ENCODE measurements around the gene SUPT3H.
"Not testable (repeated sequence)": the region's sequence is repeated elsewhere in the genome, so short reads cannot be mapped to it uniquely, and the experiment has no call there.

SUPT3H gene

GRCh38 chr6:45192556-45192955 is 185.2 kb downstream of the SUPT3H start:
- Histone ChIP-seq H3K27me3 (ENCODE audit: insufficient read depth, low read length) (no peaks in the 10 kb centered on the region), H3K9me3 (ENCODE audit: insufficient read depth, low read depth, low read length) (no peaks in the 10 kb centered on the region), H3K27ac (ENCODE audit: low read length) (no peak overlapping the region), H3K4me3 (ENCODE audit: low read length) (no peak overlapping the region), H3K36me3 (ENCODE audit: insufficient read depth, low read depth, low read length) (no peaks in the 10 kb centered on the region), H3K4me1 (ENCODE audit: insufficient read depth, low read length) (no peaks in the 10 kb centered on the region), H3K9ac (ENCODE audit: low read depth, low read length) (no peak overlapping the region)

GRCh38 chr6:45191414-45191813 is 186.3 kb downstream of the SUPT3H start:
- Histone ChIP-seq H3K9ac (ENCODE audit: low read depth, low read length) (no peak overlapping the region), H3K4me1 (ENCODE audit: insufficient read depth, low read length) (no peaks in the 10 kb centered on the region), H3K9me3 (ENCODE audit: insufficient read depth, low read depth, low read length) (no peaks in the 10 kb centered on the region), H3K27ac (ENCODE audit: low read length) (no peak overlapping the region), H3K27me3 (ENCODE audit: insufficient read depth, low read length) (no peaks in the 10 kb centered on the region), H3K4me3 (ENCODE audit: low read length) (no peak overlapping the region), H3K36me3 (ENCODE audit: insufficient read depth, low read depth, low read length) (no peaks in the 10 kb centered on the region)

GRCh38 chr6:45187836-45188235 is 189.9 kb downstream of the SUPT3H start:
- Histone ChIP-seq H3K9ac (ENCODE audit: low read depth, low read length) (no peak overlapping the region), H3K9me3 (ENCODE audit: insufficient read depth, low read depth, low read length) (no peaks in the 10 kb centered on the region), H3K27ac (ENCODE audit: low read length) (no peak overlapping the region), H3K27me3 (ENCODE audit: insufficient read depth, low read length) (no peaks in the 10 kb centered on the region), H3K36me3 (ENCODE audit: insufficient read depth, low read depth, low read length) (no peaks in the 10 kb centered on the region), H3K4me3 (ENCODE audit: low read length) (no peak overlapping the region), H3K4me1 (ENCODE audit: insufficient read depth, low read length) (no peaks in the 10 kb centered on the region)

DNA sequence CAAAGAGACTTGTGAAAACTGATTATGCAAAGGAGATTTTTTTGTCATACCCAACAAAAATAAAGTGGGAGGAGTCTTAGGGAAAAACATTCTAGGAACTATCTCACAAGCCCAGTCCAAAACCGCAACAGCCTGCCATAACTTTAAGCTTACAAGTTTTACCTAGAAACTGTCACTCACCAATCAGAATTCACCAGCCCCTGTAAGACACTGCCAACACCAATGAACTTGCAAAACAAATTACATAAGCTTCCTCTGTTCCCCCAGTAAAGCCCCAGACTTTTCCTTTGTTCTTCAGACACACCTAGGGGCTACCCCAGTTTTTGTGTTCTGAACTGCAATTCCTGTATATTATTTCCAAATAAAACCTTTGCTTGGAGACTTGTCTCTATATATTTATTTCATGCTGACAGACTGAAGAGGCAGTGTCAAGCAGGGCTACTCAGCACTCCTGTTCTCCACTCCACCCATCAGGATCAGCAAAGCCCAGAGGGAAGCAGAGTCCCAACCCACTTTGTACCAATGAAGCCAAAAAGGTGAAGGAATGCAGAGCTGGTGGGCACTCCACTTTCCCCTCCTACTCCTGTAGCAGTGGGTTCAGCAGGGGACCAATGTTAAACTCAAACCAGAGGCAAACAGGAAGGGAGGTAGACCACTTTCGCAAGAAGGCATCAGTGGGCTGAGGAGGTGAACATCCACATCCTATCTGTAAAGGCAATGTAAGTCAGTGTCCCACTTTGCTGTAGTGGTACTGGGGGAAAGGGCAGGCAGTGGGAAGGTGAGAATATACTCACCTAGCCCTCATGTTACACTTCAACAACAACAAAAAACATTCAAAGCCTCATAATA is 192.1 kb downstream of the SUPT3H start:
- H3K27ac ChIP-seq (ENCODE audit: low read length), result no peak overlapping the region
- no peaks in the 10 kb centered on the region for H3K9me3 ChIP-seq (ENCODE audit: insufficient read depth, low read depth, low read length)
- H3K9ac ChIP-seq (ENCODE audit: low read depth, low read length), result no peak overlapping the region
- no peaks in the 10 kb centered on the region for H3K27me3 ChIP-seq (ENCODE audit: insufficient read depth, low read length)
- no peaks in the 10 kb centered on the region for H3K4me1 ChIP-seq (ENCODE audit: insufficient read depth, low read length)
- H3K4me3 ChIP-seq (ENCODE audit: low read length), result no peak overlapping the region
- no peaks in the 10 kb centered on the region for H3K36me3 ChIP-seq (ENCODE audit: insufficient read depth, low read depth, low read length)

GRCh38 chr6:45184937-45185336 is 192.8 kb downstream of the SUPT3H start:
- H3K27me3 ChIP-seq (ENCODE audit: insufficient read depth, low read length), result no peaks in the 10 kb centered on the region
- no peaks in the 10 kb centered on the region for H3K9me3 ChIP-seq (ENCODE audit: insufficient read depth, low read depth, low read length)
- no peaks in the 10 kb centered on the region for H3K36me3 ChIP-seq (ENCODE audit: insufficient read depth, low read depth, low read length)
- H3K4me1 ChIP-seq (ENCODE audit: insufficient read depth, low read length), result no peaks in the 10 kb centered on the region
- H3K9ac ChIP-seq (ENCODE audit: low read depth, low read length), result no peak overlapping the region
- H3K4me3 ChIP-seq (ENCODE audit: low read length), result no peak overlapping the region
- H3K27ac ChIP-seq (ENCODE audit: low read length), result no peak overlapping the region

DNA sequence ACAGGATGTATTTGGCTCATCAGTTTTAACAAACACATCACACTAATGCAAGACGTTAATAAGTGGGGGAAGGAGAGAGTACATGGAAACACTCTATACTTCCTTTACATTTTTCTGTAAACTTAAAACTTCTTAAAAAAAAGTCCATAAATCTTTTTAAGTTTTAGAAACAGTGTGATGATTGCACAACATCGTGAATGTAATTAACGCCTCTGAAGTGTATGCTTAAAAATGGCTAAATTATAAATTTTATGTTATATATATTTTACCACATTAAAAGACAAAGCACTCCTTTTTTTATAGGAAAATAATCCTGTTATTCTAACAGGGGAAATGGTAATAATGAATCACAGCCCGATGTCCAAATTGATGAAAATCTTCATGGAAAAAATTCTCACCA is 193.7 kb downstream of the SUPT3H start:
- Histone ChIP-seq H3K9me3 (ENCODE audit: insufficient read depth, low read depth, low read length) (no peaks in the 10 kb centered on the region), H3K4me1 (ENCODE audit: insufficient read depth, low read length) (no peaks in the 10 kb centered on the region), H3K4me3 (ENCODE audit: low read length) (no peak overlapping the region), H3K27ac (ENCODE audit: low read length) (no peak overlapping the region), H3K9ac (ENCODE audit: low read depth, low read length) (no peak overlapping the region), H3K36me3 (ENCODE audit: insufficient read depth, low read depth, low read length) (no peaks in the 10 kb centered on the region), H3K27me3 (ENCODE audit: insufficient read depth, low read length) (no peaks in the 10 kb centered on the region)

DNA sequence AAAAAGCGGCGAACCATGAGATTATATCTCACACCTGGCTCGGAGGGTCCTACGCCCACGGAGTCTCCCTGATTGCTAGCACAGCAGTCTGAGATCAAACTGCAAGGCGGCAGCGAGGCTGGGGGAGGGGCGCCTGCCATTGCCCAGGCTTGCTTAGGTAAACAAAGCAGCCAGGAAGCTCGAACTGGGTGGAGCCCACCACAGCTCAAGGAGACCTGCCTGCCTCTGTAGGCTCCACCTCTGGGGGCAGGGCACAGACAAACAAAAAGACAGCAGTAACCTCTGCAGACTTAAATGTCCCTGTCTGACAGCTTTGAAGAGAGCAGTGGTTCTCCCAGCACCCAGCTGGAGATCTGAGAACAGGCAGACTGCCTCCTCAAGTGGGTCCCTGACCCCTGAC is 201.4 kb downstream of the SUPT3H start:
- H3K9me3 ChIP-seq (ENCODE audit: insufficient read depth, low read depth, low read length); H3K36me3 ChIP-seq (ENCODE audit: insufficient read depth, low read depth, low read length): not testable (repeated sequence)

DNA sequence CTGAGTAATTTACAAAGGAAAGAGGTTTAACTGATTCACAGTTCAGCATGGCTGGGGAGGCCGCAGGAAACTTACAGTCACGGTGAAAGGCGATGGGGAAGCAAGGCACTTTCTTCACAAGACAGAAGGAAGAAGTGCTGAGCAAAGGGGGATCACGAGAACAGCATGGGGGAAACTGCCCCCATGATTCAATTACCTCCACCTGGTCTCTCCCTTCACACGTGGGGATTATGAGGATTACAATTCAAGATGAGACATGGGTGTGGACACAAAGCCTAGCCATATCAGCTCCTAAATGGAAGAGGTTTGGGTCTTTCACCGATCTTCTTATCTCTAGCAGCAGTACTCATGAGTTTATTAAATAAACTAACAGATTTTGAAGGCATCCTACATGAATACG is 202.5 kb downstream of the SUPT3H start:
- no peaks in the 10 kb centered on the region for H3K9me3 ChIP-seq (ENCODE audit: insufficient read depth, low read depth, low read length)
- H3K27ac ChIP-seq (ENCODE audit: low read length), result no peak overlapping the region
- no peak overlapping the region for H3K9ac ChIP-seq (ENCODE audit: low read depth, low read length)
- no peaks in the 10 kb centered on the region for H3K27me3 ChIP-seq (ENCODE audit: insufficient read depth, low read length)
- H3K4me1 ChIP-seq (ENCODE audit: insufficient read depth, low read length), result peaks cover under 1% of the 10 kb centered on the region; the same call in 1 of the 2 replicates
- no peak overlapping the region for H3K4me3 ChIP-seq (ENCODE audit: low read length)
- H3K36me3 ChIP-seq (ENCODE audit: insufficient read depth, low read depth, low read length), result no peaks in the 10 kb centered on the region

More for the DNA sequence above, 201.4 kb downstream of the SUPT3H start:
- H3K27me3 ChIP-seq (ENCODE audit: insufficient read depth, low read length); H3K27ac ChIP-seq (ENCODE audit: low read length); H3K9ac ChIP-seq (ENCODE audit: low read depth, low read length); H3K4me1 ChIP-seq (ENCODE audit: insufficient read depth, low read length); H3K4me3 ChIP-seq (ENCODE audit: low read length): not testable (repeated sequence)

DNA sequence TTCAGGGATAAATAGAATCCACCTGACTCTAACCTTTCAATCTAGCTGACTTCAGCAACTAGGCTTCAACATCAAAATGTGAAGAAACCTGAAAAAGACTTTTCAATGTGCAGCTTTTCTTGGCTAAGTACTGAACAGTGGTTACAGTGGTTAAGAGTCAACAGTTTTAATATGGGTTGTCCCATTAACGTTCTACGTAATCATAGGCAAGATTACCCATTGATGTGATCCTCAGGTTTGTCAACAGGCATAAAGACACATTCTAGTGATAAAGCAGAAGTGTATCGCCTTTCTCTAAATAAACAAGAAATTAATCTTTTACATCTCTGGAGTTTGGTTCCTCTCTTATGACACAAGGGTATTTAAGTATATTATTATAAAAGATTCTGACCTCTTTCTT is 203.7 kb downstream of the SUPT3H start:
- Histone ChIP-seq H3K27ac (ENCODE audit: low read length) (no peak overlapping the region), H3K36me3 (ENCODE audit: insufficient read depth, low read depth, low read length) (no peaks in the 10 kb centered on the region), H3K4me3 (ENCODE audit: low read length) (no peak overlapping the region), H3K9ac (ENCODE audit: low read depth, low read length) (no peak overlapping the region), H3K9me3 (ENCODE audit: insufficient read depth, low read depth, low read length) (no peaks in the 10 kb centered on the region), H3K4me1 (ENCODE audit: insufficient read depth, low read length) (peaks cover 9% of the 10 kb centered on the region; the same call in 1 of the 2 replicates), H3K27me3 (ENCODE audit: insufficient read depth, low read length) (no peaks in the 10 kb centered on the region)

GRCh38 chr6:45171380-45171779 is 206.4 kb downstream of the SUPT3H start:
- no peak overlapping the region for H3K4me3 ChIP-seq (ENCODE audit: low read length)
- no peaks in the 10 kb centered on the region for H3K36me3 ChIP-seq (ENCODE audit: insufficient read depth, low read depth, low read length)
- H3K9ac ChIP-seq (ENCODE audit: low read depth, low read length), result no peak overlapping the region
- H3K9me3 ChIP-seq (ENCODE audit: insufficient read depth, low read depth, low read length), result no peaks in the 10 kb centered on the region
- no peak overlapping the region for H3K27ac ChIP-seq (ENCODE audit: low read length)
- peaks cover 9% of the 10 kb centered on the region; the same call in 1 of the 2 replicates for H3K4me1 ChIP-seq (ENCODE audit: insufficient read depth, low read length)
- H3K27me3 ChIP-seq (ENCODE audit: insufficient read depth, low read length), result no peaks in the 10 kb centered on the region

- Histone ChIP-seq H3K4me1 (ENCODE audit: insufficient read depth, low read length) (peaks cover 9% of the 10 kb centered on the region; the same call in 1 of the 2 replicates), H3K9me3 (ENCODE audit: insufficient read depth, low read depth, low read length) (no peaks in the 10 kb centered on the region), H3K27me3 (ENCODE audit: insufficient read depth, low read length) (no peaks in the 10 kb centered on the region), H3K27ac (ENCODE audit: low read length) (no peak overlapping the region), H3K36me3 (ENCODE audit: insufficient read depth, low read depth, low read length) (no peaks in the 10 kb centered on the region), H3K9ac (ENCODE audit: low read depth, low read length) (no peak overlapping the region), H3K4me3 (ENCODE audit: low read length) (no peak overlapping the region)
Observed at GRCh38 chr6:45170309-45170708, 207.4 kb downstream of the SUPT3H start.

DNA sequence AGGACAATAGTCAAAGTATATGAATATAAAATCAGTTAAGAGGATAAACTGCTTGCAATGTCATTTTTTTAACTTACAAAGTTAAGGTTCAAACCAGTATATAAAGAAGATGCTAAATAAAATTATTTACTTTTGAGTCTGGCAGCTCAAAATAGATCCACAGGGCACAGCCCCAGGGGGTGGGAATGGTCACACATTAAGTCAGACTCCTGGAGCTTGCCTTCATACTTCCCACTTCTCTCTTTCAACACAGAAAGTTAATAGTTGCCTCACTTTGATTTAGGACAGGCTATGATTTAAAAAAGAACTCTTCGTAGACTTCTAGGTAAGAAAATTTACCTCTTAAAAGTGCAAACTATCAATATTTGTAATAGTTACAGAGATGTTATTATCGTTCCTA is 207.9 kb downstream of the SUPT3H start:
- H3K4me3 ChIP-seq (ENCODE audit: low read length), result no peak overlapping the region
- peaks cover 9% of the 10 kb centered on the region; the same call in 1 of the 2 replicates for H3K4me1 ChIP-seq (ENCODE audit: insufficient read depth, low read length)
- no peak overlapping the region for H3K27ac ChIP-seq (ENCODE audit: low read length)
- H3K27me3 ChIP-seq (ENCODE audit: insufficient read depth, low read length), result no peaks in the 10 kb centered on the region
- no peak overlapping the region for H3K9ac ChIP-seq (ENCODE audit: low read depth, low read length)
- H3K36me3 ChIP-seq (ENCODE audit: insufficient read depth, low read depth, low read length), result no peaks in the 10 kb centered on the region
- no peaks in the 10 kb centered on the region for H3K9me3 ChIP-seq (ENCODE audit: insufficient read depth, low read depth, low read length)
